Mesendoderm (in vitro differentiated cells): ENCODE measurements around the gene SEMA4G.
"Not testable (repeated sequence)": the region's sequence is repeated elsewhere in the genome, so short reads cannot be mapped to it uniquely, and the experiment has no call there.

Source experiments
- DNase-seq: peaks from one replicate; pipeline ENCODE4 v3.0.0; 2013
- H2AK5ac ChIP-seq: 2 replicates; pipeline ENCODE4 v1.6.1; 2013; ENCODE audit warnings: low read length, inconsistent platforms
- H2BK120ac ChIP-seq: 2 replicates; pipeline ENCODE4 v1.6.1; 2013; ENCODE audit warnings: low read depth, mild to moderate bottlenecking, low read length, moderate library complexity, mixed read lengths
- H2BK15ac ChIP-seq: replicated peaks from 2 replicates; pipeline ENCODE4 v1.6.1; 2013; ENCODE audit warnings: low read depth, mild to moderate bottlenecking, moderate library complexity
- H2BK5ac ChIP-seq: 2 replicates; pipeline ENCODE4 v1.6.1; 2013; ENCODE audit warnings: low read length, inconsistent platforms
- H3K18ac ChIP-seq: 2 replicates; pipeline ENCODE4 v1.6.1; 2013; ENCODE audit warnings: mild to moderate bottlenecking, low read length, mixed read lengths
- H3K23ac ChIP-seq: one replicate; pipeline ENCODE4 v1.6.1; 2013; ENCODE audit warnings: low read length
- H3K27ac ChIP-seq: 2 replicates; pipeline ENCODE4 v1.5.1; 2013; ENCODE audit warnings: low read depth, mild to moderate bottlenecking, inconsistent platforms, low read length, moderate library complexity
- H3K27me3 ChIP-seq: 2 replicates; pipeline ENCODE4 v1.6.1; 2013; ENCODE audit warnings: low read length, control low read depth, mild to moderate bottlenecking, inconsistent platforms; ENCODE audit not compliant: insufficient read depth, poor library complexity
- H3K36me3 ChIP-seq: 2 replicates; pipeline ENCODE4 v1.6.1; 2013; ENCODE audit warnings: low read length, inconsistent platforms; ENCODE audit not compliant: control insufficient read depth, insufficient read depth
- H3K4ac ChIP-seq: one replicate; pipeline ENCODE4 v1.6.1; 2013; ENCODE audit warnings: low read depth, mild to moderate bottlenecking, low read length, moderate library complexity
- H3K4me1 ChIP-seq: 2 replicates; pipeline ENCODE4 v1.6.1; 2013; ENCODE audit warnings: low read depth, low read length, inconsistent platforms; ENCODE audit not compliant: control insufficient read depth
- H3K4me2 ChIP-seq: 2 replicates; pipeline ENCODE4 v1.6.1; 2013; ENCODE audit warnings: low read length
- H3K4me3 ChIP-seq: 2 replicates; pipeline ENCODE4 v1.5.1; 2013; ENCODE audit warnings: mild to moderate bottlenecking, low read length
- H3K56ac ChIP-seq: one replicate; pipeline ENCODE4 v1.6.1; 2013; ENCODE audit warnings: low read length
- H3K79me1 ChIP-seq: 2 replicates; pipeline ENCODE4 v1.6.1; 2013; ENCODE audit warnings: low read length, inconsistent platforms
- H3K79me2 ChIP-seq: 2 replicates; pipeline ENCODE4 v1.6.1; 2013; ENCODE audit warnings: mild to moderate bottlenecking, low read length; ENCODE audit not compliant: control insufficient read depth, insufficient read depth
- H3K9ac ChIP-seq: 2 replicates; pipeline ENCODE4 v1.6.1; 2013; ENCODE audit warnings: low read length, inconsistent platforms
- H4K5ac ChIP-seq: one replicate; pipeline ENCODE4 v1.6.1; 2013; ENCODE audit warnings: low read length
- H4K8ac ChIP-seq: one replicate; pipeline ENCODE4 v1.6.1; 2013; ENCODE audit warnings: low read depth, mild to moderate bottlenecking, control low read depth, low read length, moderate library complexity
- WGBS: extraction: QIAGEN DNeasy Blood & Tissue Kit; methylation state at CpG from one replicate; pipeline ENCODE4 v1.1.7; 2013; ENCODE audit warnings: low lambda C conversion rate, missing lambda C conversion rate; ENCODE audit not compliant: insufficient coverage; ENCODE audit errors: extremely low coverage; 5-methylcytosine and 5-hydroxymethylcytosine counted together

SEMA4G gene

DNA sequence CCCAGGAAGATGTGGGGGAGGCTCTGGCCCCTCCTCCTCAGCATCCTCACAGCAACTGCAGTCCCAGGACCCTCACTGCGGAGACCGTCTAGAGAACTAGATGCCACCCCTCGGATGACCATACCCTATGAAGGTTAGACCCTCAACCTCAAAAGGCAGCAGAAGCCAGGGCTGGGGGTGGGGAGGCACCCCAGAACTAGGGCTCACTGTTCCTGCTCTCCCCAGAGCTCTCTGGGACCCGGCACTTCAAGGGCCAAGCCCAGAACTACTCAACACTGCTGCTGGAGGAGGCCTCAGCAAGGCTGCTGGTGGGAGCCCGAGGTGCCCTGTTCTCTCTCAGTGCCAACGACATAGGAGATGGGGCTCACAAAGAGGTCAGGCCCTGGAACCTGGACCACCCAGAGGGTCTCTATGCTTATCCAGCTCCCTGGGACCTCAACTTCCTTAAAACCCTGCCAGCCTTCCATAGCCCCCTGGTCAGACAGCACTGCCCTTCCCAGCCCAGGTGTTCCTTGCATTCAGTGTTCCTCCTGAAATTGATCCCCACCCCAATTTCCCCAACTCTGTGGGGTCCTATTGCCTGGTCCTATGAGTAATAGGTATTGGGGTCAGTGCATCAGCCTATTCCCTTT, 3.7 kb downstream of the SEMA4G start:
- H2BK5ac ChIP-seq: no peak overlapping the region
- H3K79me2 ChIP-seq: no peaks in the 10 kb centered on the region
- no peak overlapping the region for H3K27ac ChIP-seq
- no peak overlapping the region for H3K4me3 ChIP-seq
- no peak overlapping the region for H3K56ac ChIP-seq
- H3K4me1 ChIP-seq: peaks cover 9% of the 10 kb centered on the region
- H3K79me1 ChIP-seq: no peaks in the 10 kb centered on the region
- H3K9ac ChIP-seq: no peak overlapping the region
- no peak overlapping the region for H2BK15ac ChIP-seq
- no peak overlapping the region for H4K5ac ChIP-seq
- DNase-seq: no peak
- H3K18ac ChIP-seq: no peak overlapping the region
- H3K4ac ChIP-seq: no peak overlapping the region
- no peak overlapping the region for H3K4me2 ChIP-seq
- WGBS: no CpG with 5 or more reads among the region's 6 CpGs
- H2AK5ac ChIP-seq: no peak overlapping the region
- H3K27me3 ChIP-seq: no peaks in the 10 kb centered on the region
- H3K36me3 ChIP-seq: no peaks in the 10 kb centered on the region
- H4K8ac ChIP-seq: no peak overlapping the region
- no peak overlapping the region for H3K23ac ChIP-seq
- H2BK120ac ChIP-seq: no peak overlapping the region

DNA sequence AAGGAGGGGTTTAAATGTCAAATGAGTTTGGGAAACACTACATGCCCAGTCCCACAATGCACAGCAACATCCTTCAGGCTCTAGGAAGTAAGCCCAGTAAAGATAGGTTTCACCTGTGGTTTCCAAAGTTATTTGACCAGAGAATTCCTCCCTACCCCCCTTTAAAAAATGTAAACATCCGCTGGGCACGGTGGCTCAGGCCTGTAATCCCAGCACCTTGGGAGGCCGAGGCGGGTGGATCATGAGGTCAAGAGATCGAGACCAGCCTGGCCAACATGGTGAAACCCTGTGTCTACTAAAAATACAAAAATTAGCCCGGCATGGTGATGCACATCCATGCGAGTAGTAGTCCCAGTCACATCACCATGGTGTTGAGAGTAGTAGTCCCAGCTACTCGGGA, 6.1 kb downstream of the SEMA4G start:
- H3K79me2 ChIP-seq, DNase-seq: not testable (repeated sequence)

DNA sequence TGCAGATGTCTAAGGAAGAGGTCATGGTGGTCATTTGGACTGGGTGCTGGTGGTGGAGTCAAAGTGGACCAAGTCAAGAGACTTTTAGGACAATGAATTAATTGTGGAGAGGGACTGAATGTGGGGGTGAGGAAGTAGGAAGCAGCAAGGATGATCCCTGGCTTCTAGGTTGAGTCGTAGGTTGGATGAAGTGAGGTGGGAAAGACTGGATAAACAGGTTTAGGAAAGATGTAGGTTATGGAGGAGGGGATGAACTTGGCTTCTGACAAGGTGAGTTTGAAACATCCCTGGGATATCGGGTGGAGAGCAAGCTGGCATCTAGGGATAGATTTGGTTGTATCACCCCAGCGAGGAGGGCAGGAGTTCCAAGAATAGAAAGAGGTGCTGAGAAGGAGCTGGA, 7.6 kb downstream of the SEMA4G start:
- Histone ChIP-seq H2BK5ac (no peak overlapping the region), H3K18ac (no peak overlapping the region), H3K23ac (no peak overlapping the region), H4K5ac (no peak overlapping the region), H3K4me3 (no peak overlapping the region), H2BK120ac (no peak overlapping the region), H2BK15ac (no peak overlapping the region), H3K79me1 (no peaks in the 10 kb centered on the region), H3K4ac (no peak overlapping the region), H3K27me3 (no peaks in the 10 kb centered on the region), H2AK5ac (no peak overlapping the region), H3K27ac (no peak overlapping the region), H4K8ac (no peak overlapping the region), H3K4me2 (no peak overlapping the region), H3K36me3 (no peaks in the 10 kb centered on the region), H3K79me2 (no peaks in the 10 kb centered on the region), H3K9ac (no peak overlapping the region), H3K4me1 (no peaks in the 10 kb centered on the region), H3K56ac (no peak overlapping the region)
- no CpG with 5 or more reads among the region's 3 CpGs for WGBS
- no peak for DNase-seq

More for the DNA sequence above, 6.1 kb downstream of the SEMA4G start:
- not testable (repeated sequence) for H3K27me3 ChIP-seq, H2BK15ac ChIP-seq, H3K23ac ChIP-seq, H2BK120ac ChIP-seq, H3K4me2 ChIP-seq, H3K36me3 ChIP-seq, H4K8ac ChIP-seq, H3K4me3 ChIP-seq, H3K27ac ChIP-seq, H3K56ac ChIP-seq, H3K4ac ChIP-seq, H3K9ac ChIP-seq, H3K4me1 ChIP-seq, H4K5ac ChIP-seq, H2AK5ac ChIP-seq, H3K79me1 ChIP-seq, H2BK5ac ChIP-seq, H3K18ac ChIP-seq
- no CpG with 5 or more reads among the region's 8 CpGs for WGBS

DNA sequence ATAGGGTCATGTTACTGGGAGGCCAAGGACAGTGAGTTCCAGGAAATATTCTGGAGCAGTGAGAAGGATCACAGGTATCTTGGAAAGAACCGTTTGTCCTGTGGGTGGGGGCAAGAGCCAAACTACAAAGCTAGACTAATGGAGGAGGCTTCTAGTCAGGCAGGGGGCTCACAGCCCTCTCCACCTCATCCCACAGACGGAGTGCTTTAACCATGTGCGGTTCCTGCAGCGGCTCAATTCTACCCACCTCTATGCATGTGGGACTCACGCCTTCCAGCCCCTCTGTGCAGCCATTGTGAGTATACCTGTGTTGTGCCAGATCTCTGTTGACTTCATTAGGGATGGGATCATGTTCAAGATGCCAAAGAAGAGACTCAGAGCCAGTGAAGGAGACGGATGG, 8.1 kb downstream of the SEMA4G start:
- no peak overlapping the region for H3K18ac ChIP-seq
- H4K8ac ChIP-seq: no peak overlapping the region
- H3K36me3 ChIP-seq: no peaks in the 10 kb centered on the region
- no peak overlapping the region for H3K23ac ChIP-seq
- H3K79me1 ChIP-seq: no peaks in the 10 kb centered on the region
- H3K9ac ChIP-seq: no peak overlapping the region
- DNase-seq: no peak
- H2AK5ac ChIP-seq: no peak overlapping the region
- H2BK5ac ChIP-seq: no peak overlapping the region
- no peaks in the 10 kb centered on the region for H3K27me3 ChIP-seq
- H2BK15ac ChIP-seq: no peak overlapping the region
- no peak overlapping the region for H2BK120ac ChIP-seq
- no peak overlapping the region for H3K4ac ChIP-seq
- no CpG with 5 or more reads among the region's 6 CpGs for WGBS
- no peaks in the 10 kb centered on the region for H3K4me1 ChIP-seq
- H3K4me3 ChIP-seq: no peak overlapping the region
- no peak overlapping the region for H4K5ac ChIP-seq
- H3K79me2 ChIP-seq: no peaks in the 10 kb centered on the region
- no peak overlapping the region for H3K56ac ChIP-seq
- no peak overlapping the region for H3K27ac ChIP-seq
- no peak overlapping the region for H3K4me2 ChIP-seq

DNA sequence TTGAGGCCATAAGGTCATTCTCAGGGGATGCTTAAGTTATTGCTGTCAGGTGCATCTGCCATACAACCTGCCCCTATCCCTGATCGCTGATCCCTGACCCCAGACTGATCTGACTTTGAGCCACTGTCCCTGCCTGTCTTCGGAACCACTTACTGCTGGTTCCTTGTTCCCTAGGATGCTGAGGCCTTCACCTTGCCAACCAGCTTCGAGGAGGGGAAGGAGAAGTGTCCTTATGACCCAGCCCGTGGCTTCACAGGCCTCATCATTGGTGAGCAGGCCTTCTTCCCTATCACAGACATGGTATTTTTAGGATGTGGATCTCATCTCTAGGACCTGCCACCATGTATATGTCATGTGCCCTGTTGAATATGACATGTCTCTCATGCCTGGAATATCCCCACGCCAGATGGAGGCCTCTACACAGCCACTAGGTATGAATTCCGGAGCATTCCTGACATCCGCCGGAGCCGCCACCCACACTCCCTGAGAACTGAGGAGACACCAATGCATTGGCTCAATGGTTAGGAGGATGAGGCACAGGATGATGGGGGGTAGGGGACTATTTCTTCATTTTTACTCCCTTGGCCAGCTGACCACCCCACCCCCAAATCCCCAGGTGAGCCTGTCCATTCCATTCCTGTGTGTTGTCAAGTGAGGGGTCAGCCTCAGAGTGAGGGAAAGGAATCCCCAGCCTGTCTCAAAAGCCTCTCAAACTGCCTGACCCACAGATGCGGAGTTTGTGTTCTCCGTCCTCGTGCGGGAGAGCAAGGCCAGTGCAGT, 9.0 kb downstream of the SEMA4G start:
- Histone ChIP-seq H3K4me1 (no peaks in the 10 kb centered on the region), H3K79me2 (no peaks in the 10 kb centered on the region), H2BK120ac (no peak overlapping the region), H4K5ac (no peak overlapping the region), H3K23ac (no peak overlapping the region), H2BK15ac (no peak overlapping the region), H2BK5ac (no peak overlapping the region), H3K9ac (no peak overlapping the region), H3K27ac (no peak overlapping the region), H3K4me2 (no peak overlapping the region), H3K18ac (no peak overlapping the region), H2AK5ac (no peak overlapping the region), H3K4ac (no peak overlapping the region), H3K27me3 (no peaks in the 10 kb centered on the region), H3K36me3 (no peaks in the 10 kb centered on the region), H3K56ac (no peak overlapping the region), H3K79me1 (no peaks in the 10 kb centered on the region), H4K8ac (no peak overlapping the region), H3K4me3 (no peak overlapping the region)
- no peak for DNase-seq
- WGBS: no CpG with 5 or more reads among the region's 13 CpGs

DNA sequence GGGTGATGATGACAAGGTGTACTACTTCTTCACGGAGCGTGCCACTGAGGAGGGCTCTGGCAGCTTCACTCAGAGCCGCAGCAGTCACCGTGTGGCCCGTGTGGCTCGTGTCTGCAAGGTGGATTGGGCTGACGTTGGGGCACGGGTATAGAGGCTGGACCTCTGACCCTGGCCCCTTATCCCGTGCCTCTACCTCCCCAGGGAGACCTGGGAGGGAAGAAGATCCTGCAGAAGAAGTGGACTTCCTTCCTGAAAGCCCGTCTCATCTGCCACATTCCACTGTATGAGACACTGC, 9.5 kb downstream of the SEMA4G start:
- Histone ChIP-seq H3K27ac (no peak overlapping the region), H3K79me2 (no peaks in the 10 kb centered on the region), H3K27me3 (no peaks in the 10 kb centered on the region), H3K9ac (no peak overlapping the region), H3K56ac (no peak overlapping the region), H3K4me2 (no peak overlapping the region), H3K36me3 (no peaks in the 10 kb centered on the region), H3K4ac (no peak overlapping the region), H4K8ac (no peak overlapping the region), H3K4me3 (no peak overlapping the region), H2AK5ac (no peak overlapping the region), H3K18ac (no peak overlapping the region), H4K5ac (no peak overlapping the region), H2BK15ac (no peak overlapping the region), H3K23ac (no peak overlapping the region), H2BK120ac (no peak overlapping the region), H3K79me1 (no peaks in the 10 kb centered on the region), H3K4me1 (no peaks in the 10 kb centered on the region), H2BK5ac (no peak overlapping the region)
- DNase-seq: no peak
- no CpG with 5 or more reads among the region's 10 CpGs for WGBS
